ENCODE data around the gene LRRC4C.

Gene LRRC4C

GRCh38 chr11:40387240-40387980 is 1072.0 kb downstream of the LRRC4C start:
- Histone ChIP-seq H2AFZ (ENCODE audit: low read length, unreplicated experiment) (no peak overlapping the region), H3K79me2 (ENCODE audit: control insufficient read depth, insufficient read depth, low read length, unreplicated experiment) (no peaks in the 10 kb centered on the region), H3K27ac (ENCODE audit: low read depth, low read length) (no peak overlapping the region), H3K4me1 (ENCODE audit: control insufficient read depth, insufficient read depth, low read length, unreplicated experiment) (no peaks in the 10 kb centered on the region), H3K4me3 (ENCODE audit: low read depth, low read length) (no peak overlapping the region), H3K36me3 (ENCODE audit: insufficient read depth, low read length) (no peaks in the 10 kb centered on the region), H3K27me3 (ENCODE audit: insufficient read depth, low read length) (no peaks in the 10 kb centered on the region)

GRCh38 chr11:40384991-40385390 is 1074.5 kb downstream of the LRRC4C start:
- no peaks in the 10 kb centered on the region for H3K27me3 ChIP-seq (ENCODE audit: insufficient read depth, low read length)
- no peak overlapping the region for H2AFZ ChIP-seq (ENCODE audit: low read length, unreplicated experiment)
- no peaks in the 10 kb centered on the region for H3K36me3 ChIP-seq (ENCODE audit: insufficient read depth, low read length)
- H3K27ac ChIP-seq (ENCODE audit: low read depth, low read length), result no peak overlapping the region
- no peak overlapping the region for H3K4me3 ChIP-seq (ENCODE audit: low read depth, low read length)
- H3K4me1 ChIP-seq (ENCODE audit: control insufficient read depth, insufficient read depth, low read length, unreplicated experiment), result no peaks in the 10 kb centered on the region
- no peaks in the 10 kb centered on the region for H3K79me2 ChIP-seq (ENCODE audit: control insufficient read depth, insufficient read depth, low read length, unreplicated experiment)

GRCh38 chr11:40381481-40381880 is 1078.0 kb downstream of the LRRC4C start:
- H3K79me2 ChIP-seq (ENCODE audit: control insufficient read depth, insufficient read depth, low read length, unreplicated experiment), result no peaks in the 10 kb centered on the region
- H3K27me3 ChIP-seq (ENCODE audit: insufficient read depth, low read length), result no peaks in the 10 kb centered on the region
- no peak overlapping the region for H3K4me3 ChIP-seq (ENCODE audit: low read depth, low read length)
- no peak overlapping the region for H3K27ac ChIP-seq (ENCODE audit: low read depth, low read length)
- no peak overlapping the region for H2AFZ ChIP-seq (ENCODE audit: low read length, unreplicated experiment)
- no peaks in the 10 kb centered on the region for H3K4me1 ChIP-seq (ENCODE audit: control insufficient read depth, insufficient read depth, low read length, unreplicated experiment)
- no peaks in the 10 kb centered on the region for H3K36me3 ChIP-seq (ENCODE audit: insufficient read depth, low read length)

GRCh38 chr11:40380835-40381234 is 1078.6 kb downstream of the LRRC4C start:
- no peaks in the 10 kb centered on the region for H3K36me3 ChIP-seq (ENCODE audit: insufficient read depth, low read length)
- no peaks in the 10 kb centered on the region for H3K79me2 ChIP-seq (ENCODE audit: control insufficient read depth, insufficient read depth, low read length, unreplicated experiment)
- H3K4me3 ChIP-seq (ENCODE audit: low read depth, low read length), result no peak overlapping the region
- no peak overlapping the region for H3K27ac ChIP-seq (ENCODE audit: low read depth, low read length)
- no peak overlapping the region for H2AFZ ChIP-seq (ENCODE audit: low read length, unreplicated experiment)
- no peaks in the 10 kb centered on the region for H3K4me1 ChIP-seq (ENCODE audit: control insufficient read depth, insufficient read depth, low read length, unreplicated experiment)
- H3K27me3 ChIP-seq (ENCODE audit: insufficient read depth, low read length), result no peaks in the 10 kb centered on the region

GRCh38 chr11:40376331-40376730 is 1083.1 kb downstream of the LRRC4C start:
- Histone ChIP-seq H3K27ac (ENCODE audit: low read depth, low read length) (no peak overlapping the region), H2AFZ (ENCODE audit: low read length, unreplicated experiment) (no peak overlapping the region), H3K27me3 (ENCODE audit: insufficient read depth, low read length) (no peaks in the 10 kb centered on the region), H3K36me3 (ENCODE audit: insufficient read depth, low read length) (no peaks in the 10 kb centered on the region), H3K4me1 (ENCODE audit: control insufficient read depth, insufficient read depth, low read length, unreplicated experiment) (no peaks in the 10 kb centered on the region), H3K4me3 (ENCODE audit: low read depth, low read length) (no peak overlapping the region), H3K79me2 (ENCODE audit: control insufficient read depth, insufficient read depth, low read length, unreplicated experiment) (no peaks in the 10 kb centered on the region)

GRCh38 chr11:40370821-40371616 is 1088.4 kb downstream of the LRRC4C start:
- H3K27me3 ChIP-seq (ENCODE audit: insufficient read depth, low read length), result no peaks in the 10 kb centered on the region

GRCh38 chr11:40360206-40360798 is 1099.2 kb downstream of the LRRC4C start:
- Histone ChIP-seq H3K27me3 (ENCODE audit: insufficient read depth, low read length) (peaks cover 3% of the 10 kb centered on the region; the same call in 1 of the 2 replicates), H3K4me1 (ENCODE audit: control insufficient read depth, insufficient read depth, low read length, unreplicated experiment) (no peaks in the 10 kb centered on the region), H3K36me3 (ENCODE audit: insufficient read depth, low read length) (no peaks in the 10 kb centered on the region), H3K27ac (ENCODE audit: low read depth, low read length) (no peak overlapping the region), H3K4me3 (ENCODE audit: low read depth, low read length) (no peak overlapping the region), H3K79me2 (ENCODE audit: control insufficient read depth, insufficient read depth, low read length, unreplicated experiment) (no peaks in the 10 kb centered on the region), H2AFZ (ENCODE audit: low read length, unreplicated experiment) (no peak overlapping the region)

More at GRCh38 chr11:40370821-40371616, 1088.4 kb downstream of the LRRC4C start:
- Histone ChIP-seq H2AFZ (ENCODE audit: low read length, unreplicated experiment) (no peak overlapping the region), H3K36me3 (ENCODE audit: insufficient read depth, low read length) (no peaks in the 10 kb centered on the region), H3K79me2 (ENCODE audit: control insufficient read depth, insufficient read depth, low read length, unreplicated experiment) (no peaks in the 10 kb centered on the region), H3K4me1 (ENCODE audit: control insufficient read depth, insufficient read depth, low read length, unreplicated experiment) (no peaks in the 10 kb centered on the region), H3K4me3 (ENCODE audit: low read depth, low read length) (no peak overlapping the region), H3K27ac (ENCODE audit: low read depth, low read length) (no peak overlapping the region)

- Histone ChIP-seq H3K36me3 (ENCODE audit: insufficient read depth, low read length) (no peaks in the 10 kb centered on the region), H2AFZ (ENCODE audit: low read length, unreplicated experiment) (no peak overlapping the region), H3K27ac (ENCODE audit: low read depth, low read length) (no peak overlapping the region), H3K27me3 (ENCODE audit: insufficient read depth, low read length) (no peaks in the 10 kb centered on the region), H3K4me1 (ENCODE audit: control insufficient read depth, insufficient read depth, low read length, unreplicated experiment) (no peaks in the 10 kb centered on the region), H3K79me2 (ENCODE audit: control insufficient read depth, insufficient read depth, low read length, unreplicated experiment) (no peaks in the 10 kb centered on the region), H3K4me3 (ENCODE audit: low read depth, low read length) (no peak overlapping the region)
Measured at GRCh38 chr11:40354121-40354520, 1105.3 kb downstream of the LRRC4C start.

- Histone ChIP-seq H3K79me2 (ENCODE audit: control insufficient read depth, insufficient read depth, low read length, unreplicated experiment) (no peaks in the 10 kb centered on the region), H3K27ac (ENCODE audit: low read depth, low read length) (no peak overlapping the region), H2AFZ (ENCODE audit: low read length, unreplicated experiment) (no peak overlapping the region), H3K27me3 (ENCODE audit: insufficient read depth, low read length) (no peaks in the 10 kb centered on the region), H3K4me3 (ENCODE audit: low read depth, low read length) (no peak overlapping the region), H3K4me1 (ENCODE audit: control insufficient read depth, insufficient read depth, low read length, unreplicated experiment) (no peaks in the 10 kb centered on the region), H3K36me3 (ENCODE audit: insufficient read depth, low read length) (no peaks in the 10 kb centered on the region)
Measured at GRCh38 chr11:40340911-40341310, 1118.5 kb downstream of the LRRC4C start.

GRCh38 chr11:40338739-40339138 is 1120.7 kb downstream of the LRRC4C start:
- no peaks in the 10 kb centered on the region for H3K79me2 ChIP-seq (ENCODE audit: control insufficient read depth, insufficient read depth, low read length, unreplicated experiment)
- H3K27me3 ChIP-seq (ENCODE audit: insufficient read depth, low read length), result no peaks in the 10 kb centered on the region
- no peaks in the 10 kb centered on the region for H3K4me1 ChIP-seq (ENCODE audit: control insufficient read depth, insufficient read depth, low read length, unreplicated experiment)
- no peak overlapping the region for H2AFZ ChIP-seq (ENCODE audit: low read length, unreplicated experiment)
- H3K27ac ChIP-seq (ENCODE audit: low read depth, low read length), result no peak overlapping the region
- no peak overlapping the region for H3K4me3 ChIP-seq (ENCODE audit: low read depth, low read length)
- H3K36me3 ChIP-seq (ENCODE audit: insufficient read depth, low read length), result no peaks in the 10 kb centered on the region
